COLO668 (cell line): ENCODE measurements around the gene KRT3.
A peak's percentile ranks its signal among the peaks of the same experiment; 100 is the strongest.

ENCODE experiments used
- DNase-seq: peaks from one replicate; lab custom pipeline; 2025; ENCODE audit not compliant: unreplicated experiment; lab: John Stamatoyannopoulos, UW

KRT3 gene

DNA sequence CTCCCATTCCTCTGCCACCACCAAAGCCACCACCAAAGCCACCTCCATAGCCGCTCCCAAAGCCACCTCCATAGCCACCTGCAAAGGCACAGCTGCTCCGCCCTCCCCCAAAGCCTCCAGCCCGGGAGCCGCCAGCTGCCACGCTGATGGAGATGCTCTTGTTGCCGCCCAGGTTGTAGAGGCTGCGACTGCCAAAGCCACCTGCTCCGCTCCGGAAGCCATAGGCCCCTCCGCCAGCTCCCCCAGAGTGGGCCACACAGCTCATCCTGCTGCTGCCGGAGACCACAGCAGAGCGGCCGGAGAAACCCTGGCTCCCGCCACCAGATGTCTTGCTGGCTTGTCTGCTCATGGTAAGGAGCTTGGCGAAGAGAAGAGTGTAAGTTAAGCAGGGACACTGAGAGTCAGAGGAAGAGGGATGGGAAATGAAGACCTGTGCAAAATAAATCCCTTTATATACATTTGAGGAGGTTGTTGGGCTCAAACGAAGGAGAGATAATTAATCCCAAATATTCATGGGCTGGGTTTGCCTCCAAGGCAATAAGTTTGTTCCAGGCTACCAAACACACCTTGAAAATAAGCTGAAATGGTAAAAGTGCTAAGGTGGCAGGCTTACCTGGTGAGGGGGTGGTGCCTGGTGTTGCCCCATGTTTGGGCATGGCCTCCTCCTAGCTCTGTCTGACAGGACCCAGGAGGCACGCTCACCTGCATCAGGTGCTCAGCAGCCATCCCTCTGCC lies at the start of gene KRT3:
TSS of gene KRT3 (minus strand) at position 424 of the 735 bp plus-strand sequence. CDS start at position 349, 75 bp downstream.
- DNase-seq, result peak; percentile 46

DNA sequence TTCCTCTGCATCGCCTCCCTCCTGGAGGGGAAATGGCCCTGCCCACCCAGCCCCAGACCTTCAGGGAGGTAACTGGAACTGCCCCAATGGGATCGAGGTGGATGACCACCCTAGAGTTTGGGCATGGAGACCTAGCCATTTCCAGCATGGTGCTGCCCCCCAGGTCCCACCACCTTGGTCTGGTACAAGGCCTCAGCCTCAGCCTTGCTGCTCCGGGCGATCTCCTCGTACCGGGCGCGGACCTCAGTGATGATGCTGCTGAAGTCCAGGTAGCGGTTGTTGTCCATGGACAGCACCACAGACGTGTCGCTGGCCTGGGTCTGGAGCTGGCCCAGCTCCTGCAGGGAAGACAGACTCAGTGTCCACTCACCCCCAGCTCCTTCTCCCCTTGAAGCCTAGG lies 48.5 kb upstream of the KRT3 start:
- no peak for DNase-seq

DNA sequence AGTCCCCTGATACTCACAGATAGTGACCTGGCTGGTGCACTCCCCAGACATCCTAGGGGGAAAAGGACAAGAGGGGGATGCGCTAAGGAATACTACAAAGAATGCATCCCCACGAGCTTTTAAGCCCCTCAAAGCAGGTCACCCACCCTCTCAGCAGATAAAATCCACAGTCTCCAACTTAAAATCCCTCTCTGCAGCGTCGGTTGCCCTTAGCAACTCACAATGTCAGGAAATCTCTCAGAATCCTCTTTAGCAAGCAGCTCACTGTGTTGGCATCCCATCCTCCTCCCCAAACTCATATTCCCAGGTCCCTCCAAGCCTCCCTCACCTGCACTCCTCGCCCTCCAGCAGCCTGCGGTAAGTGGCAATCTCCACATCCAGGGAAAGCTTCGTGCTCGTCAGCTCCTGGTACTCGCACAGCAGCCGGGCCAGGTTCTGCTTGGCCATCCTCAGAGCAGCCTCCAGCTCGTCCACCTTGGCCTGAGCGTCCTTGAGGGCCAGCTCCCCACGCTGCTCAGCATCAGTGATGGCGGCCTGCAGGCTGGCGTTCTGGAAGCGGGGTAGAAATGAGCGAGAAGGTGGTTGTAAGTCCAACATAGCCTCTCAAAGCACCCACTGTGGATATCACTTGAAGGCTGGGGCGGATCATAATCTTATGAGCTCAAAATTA lies 43.7 kb upstream of the KRT3 start:
- no peak for DNase-seq

DNA sequence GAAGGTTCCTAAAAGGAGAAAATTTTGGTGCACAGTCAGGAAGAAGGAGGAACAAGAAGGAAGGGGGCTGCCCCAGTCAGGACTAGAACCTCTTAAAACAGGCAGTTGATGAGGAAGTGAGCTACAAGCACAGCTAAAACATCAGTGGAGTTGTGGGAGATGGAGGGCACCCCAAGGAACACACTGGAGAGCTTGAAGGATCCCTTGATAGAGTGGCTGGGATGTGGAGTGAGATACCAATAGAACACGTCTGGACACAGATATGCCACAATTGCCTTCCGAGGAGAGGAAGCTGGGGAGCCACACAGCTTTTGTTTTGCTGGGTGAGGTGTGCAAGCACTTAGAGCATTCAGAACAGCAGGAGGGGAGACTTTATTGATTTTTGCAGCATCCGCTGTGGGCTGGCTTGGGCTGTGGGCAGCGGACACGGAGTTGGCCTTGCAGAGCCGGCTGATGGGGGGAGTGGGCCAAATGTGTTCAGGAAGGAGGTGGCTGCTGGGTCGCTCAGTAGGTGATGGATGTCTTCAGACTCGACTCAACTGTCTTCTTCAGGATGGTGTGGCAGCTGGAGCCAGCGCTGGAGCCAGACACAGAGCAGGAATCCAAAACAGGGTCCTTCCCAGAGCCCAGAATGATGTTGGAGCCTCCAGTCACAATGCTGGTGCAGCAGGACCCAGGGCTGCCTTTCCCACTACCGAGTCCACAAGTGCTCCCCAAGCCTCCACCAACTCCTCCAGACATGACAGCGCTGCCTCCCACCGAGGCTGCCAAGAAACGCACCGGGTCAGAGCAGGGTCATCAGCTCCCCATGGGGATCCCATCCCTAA lies 42.9 kb upstream of the KRT3 start:
- DNase-seq, result peak; percentile 10

DNA sequence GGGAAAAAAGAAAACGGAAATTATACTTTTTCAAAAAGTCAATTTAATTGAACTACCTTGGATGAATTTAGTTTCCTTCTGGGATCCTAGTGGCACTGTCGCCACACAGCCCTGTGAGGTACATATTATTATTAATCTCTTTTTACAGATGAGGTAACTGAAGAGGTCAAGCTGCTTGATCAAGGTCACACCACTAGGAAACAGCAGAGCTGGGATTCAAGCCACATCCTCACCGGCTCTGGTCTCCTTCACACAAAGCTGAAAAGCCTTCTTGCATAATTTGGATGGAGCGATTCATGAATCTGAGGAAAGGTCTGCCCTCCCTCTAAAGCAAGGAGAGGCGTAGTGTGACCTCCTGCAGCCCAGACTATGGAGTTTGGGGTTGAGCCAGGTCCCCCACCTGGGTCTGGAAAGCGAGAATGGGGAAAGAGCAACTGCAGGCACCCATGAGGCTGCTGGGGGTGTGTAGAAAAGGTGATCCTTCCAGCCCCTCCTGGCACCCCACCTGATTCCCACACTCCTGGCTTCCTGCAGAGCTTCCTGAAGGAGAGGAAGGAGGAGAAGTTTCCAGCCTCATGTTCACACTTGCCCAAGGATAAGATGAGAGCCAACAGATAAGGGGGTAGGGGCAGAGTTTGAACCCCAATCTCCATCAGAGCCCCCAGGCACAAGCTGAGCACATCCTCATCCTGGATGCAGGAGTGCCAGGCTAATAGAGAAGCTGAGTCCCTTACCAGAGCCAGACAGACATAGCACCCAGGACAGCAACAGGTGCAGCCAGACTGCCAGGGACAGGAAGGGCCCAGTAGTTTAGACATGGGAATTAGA lies 42.1 kb upstream of the KRT3 start:
- no peak for DNase-seq

DNA sequence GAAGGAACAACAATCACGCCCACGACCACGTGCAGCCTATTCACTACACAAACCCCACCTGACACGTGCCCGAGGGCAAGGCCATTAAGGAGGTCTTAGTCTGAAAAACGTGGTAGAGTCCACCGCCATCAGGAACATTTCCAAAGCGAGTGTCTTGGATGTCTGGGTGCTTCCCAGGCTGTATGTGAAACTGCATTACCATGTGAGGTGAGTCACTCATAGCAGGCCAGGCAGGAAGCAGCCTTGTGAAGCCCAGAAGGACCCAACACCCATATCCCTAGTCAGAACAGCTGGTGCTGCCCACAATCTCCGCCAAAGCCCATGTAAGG lies 41.5 kb upstream of the KRT3 start:
- DNase-seq, result no peak

DNA sequence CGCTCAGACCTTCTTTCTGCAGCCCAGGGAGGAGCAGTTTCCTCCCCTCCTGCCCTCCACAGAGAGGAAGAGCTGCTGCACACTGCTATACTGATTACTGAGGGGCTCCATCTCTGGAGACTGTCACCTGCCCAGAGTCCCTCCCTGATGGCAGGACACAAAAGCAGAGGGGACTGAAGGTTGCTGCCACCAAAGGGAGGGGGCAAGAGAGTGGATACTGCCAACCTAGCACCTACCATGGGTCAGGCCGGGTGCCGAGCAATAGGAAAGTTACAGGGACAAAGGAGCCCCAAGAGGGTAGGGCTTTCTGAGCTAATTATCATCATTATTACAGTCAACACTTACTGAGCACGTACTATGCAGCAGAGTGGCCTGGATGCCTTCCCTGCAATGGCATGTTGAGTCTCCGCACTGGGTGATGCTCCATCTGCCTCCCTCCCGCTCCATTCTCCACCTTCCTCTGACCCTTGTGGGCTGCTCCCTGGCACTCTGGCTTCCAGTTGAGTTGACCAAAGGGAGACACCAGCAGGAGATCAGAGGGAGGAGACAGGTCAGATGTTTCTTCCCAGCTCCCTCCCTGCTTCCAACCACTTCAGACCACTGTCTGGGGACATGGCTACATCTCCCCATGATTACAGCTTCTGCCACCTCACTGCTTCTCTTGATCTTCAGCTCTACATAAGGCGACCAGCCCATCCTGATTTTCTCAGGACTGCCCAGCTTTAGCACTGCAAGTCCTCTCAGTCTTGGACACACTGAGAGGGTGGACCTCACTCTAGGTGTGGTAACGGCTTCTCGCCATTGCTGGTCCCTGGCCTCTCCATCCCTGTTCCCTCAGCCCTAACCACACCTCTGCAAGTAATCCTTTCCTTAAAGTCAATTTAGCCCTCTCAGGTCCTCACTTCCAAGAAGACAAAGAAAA lies 40.8 kb upstream of the KRT3 start:
- no peak for DNase-seq

DNA sequence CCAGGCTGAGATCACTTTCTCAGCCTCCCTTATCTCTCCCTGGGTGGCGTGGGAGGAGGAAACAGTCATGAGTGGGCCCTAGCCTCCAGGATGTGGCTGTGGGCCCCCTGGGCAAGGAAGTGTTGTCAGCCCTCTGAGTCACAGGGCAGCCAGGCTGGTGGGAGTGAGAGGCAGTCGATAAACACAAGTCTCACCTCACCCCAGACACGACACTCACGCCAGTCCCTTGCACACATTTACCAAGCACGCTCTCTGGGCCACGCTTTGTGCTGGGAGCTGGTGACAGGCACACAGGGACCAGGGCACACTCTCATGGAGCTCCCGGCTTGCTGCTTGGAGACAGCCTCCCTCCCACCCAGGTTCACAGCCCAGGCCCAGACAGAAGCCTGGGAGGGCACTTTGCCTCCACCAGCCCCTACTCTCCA lies 40.1 kb upstream of the KRT3 start:
- no peak for DNase-seq

DNA sequence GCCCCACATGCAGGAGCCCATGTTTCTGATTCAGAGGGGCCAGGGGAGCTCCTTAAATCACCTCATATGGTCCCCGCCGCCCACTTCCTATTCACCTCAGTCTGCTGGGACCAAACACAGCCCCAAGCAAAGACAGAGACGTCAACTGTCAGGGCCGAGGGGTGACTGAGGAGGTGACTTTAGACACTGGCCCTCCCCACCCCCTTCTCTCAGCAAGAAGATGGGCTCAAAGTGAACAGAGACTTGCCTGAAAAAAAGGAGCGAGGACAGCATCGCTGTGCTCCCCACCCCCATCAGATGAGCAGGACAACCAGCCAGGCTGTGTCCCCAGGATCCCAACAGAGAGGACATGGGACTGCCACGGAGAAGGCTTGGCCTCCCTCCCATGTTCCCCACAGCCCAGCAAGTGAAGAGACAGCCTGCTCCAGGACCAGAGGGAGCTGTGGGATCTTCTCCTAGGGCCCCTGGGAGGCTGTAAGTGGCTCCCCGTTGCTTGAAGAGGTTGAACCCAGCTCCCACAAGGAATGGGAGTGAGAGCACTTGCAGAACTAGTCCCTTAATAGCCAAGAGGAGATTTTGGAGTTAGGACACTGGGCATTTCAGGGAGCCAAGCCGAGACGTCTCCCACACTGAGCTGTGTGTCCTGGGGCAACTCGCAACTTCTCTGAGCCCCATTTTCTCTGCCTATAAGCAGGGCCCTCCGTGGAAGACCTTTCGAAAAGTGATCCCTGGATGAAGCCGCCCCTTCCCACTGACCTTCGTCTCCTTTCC lies 39.5 kb upstream of the KRT3 start:
- DNase-seq, result no peak

DNA sequence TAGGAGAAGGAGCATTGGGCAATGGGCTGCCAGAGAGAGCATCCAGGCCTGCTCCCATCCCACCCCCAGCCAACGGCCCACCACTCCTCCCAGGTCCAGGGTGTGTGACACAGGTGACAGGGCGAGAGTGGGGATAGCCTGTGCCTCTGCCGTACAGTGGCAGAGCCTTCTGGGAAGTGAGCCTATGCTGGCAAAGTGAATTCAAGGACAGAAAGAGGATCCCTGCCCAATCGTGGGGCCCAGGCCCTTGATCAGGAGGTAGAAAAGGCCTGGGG lies 38.7 kb upstream of the KRT3 start:
- DNase-seq, result no peak

DNA sequence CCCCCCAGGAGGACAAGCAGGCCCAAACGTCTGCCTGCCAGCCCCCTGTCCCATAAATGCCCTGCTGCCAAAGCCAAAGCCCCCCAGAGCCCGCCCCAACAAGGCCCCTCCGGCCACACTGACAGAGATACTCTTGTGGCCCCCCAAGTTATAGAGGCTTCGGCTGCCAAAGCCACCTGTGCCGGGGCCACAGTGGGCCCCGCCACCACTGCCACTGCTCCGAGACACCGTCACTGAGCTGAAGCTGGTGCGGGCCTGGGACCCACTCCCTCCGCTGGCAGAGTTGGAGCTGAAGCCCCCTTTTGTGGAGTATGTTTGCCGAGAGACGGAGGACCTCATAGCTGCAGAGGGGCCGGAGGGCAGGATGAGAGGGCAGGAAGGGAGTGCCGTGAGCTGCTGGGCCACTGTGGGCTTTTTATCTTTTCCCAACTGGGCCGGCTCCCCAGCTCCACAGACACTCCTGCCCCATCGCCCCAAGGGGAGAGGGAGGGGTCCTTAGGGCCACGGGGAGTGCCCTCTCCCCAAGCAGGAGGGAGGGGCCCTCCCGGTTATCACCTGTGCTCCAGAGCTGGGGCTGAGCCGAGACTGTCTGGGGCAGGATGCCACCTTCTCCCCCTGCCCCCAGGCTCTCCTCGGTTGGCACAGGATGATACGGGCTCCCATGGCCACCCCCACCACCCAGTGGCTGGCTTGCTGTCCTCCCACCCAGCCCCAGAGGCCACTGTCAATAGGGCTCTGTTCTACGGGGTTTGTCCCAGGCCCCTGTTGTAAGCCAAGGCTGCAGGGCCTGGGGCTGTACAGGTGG lies 38.2 kb upstream of the KRT3 start, which contains the start of gene KRT79:
TSS of gene KRT79 (minus strand) at position 390 of the 805 bp plus-strand sequence. CDS start at position 339, 51 bp downstream.
- no peak for DNase-seq

DNA sequence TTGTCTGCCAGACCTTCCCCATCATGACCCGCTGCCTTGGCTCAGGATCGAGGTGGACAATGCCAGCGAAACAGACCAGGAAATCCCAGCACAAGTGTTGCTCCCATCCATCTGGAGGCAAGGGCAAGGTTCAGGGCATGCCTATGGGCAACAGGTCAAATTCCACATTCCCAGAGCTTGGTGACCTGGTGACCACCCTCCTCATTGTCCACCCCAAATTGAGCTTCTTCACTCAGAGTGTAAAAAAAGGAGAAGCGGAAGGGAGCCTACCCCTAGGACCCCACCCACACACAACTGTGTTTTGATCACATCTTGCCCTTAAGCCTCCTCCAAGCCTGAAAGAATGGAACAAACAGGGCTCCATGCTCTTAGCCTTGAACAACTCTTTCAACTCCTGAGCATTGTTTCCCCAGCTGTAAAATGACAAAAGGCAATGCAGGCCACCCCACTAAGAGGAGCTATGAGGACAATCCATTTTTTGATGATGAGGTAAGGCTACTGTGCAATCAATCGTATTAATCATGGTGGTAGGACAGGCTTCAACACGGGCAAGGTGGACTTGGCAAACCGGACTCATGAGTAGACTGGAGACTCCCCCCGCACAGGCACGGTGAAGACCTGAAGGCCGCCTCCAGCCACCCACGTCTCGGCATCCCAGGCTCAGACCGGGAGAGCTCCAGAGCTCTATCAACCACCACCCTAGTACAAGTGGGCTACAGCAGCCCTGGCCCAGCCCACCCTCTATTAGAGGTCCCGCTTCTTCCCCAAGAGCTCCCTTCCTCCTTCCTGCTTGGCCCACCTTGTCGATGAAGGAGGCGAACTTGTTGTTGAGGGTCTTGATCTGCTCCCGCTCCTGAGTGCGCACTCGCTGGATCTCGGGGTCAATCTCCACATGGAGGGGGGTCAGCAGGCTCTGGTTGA lies 37.3 kb upstream of the KRT3 start:
- no peak for DNase-seq

DNA sequence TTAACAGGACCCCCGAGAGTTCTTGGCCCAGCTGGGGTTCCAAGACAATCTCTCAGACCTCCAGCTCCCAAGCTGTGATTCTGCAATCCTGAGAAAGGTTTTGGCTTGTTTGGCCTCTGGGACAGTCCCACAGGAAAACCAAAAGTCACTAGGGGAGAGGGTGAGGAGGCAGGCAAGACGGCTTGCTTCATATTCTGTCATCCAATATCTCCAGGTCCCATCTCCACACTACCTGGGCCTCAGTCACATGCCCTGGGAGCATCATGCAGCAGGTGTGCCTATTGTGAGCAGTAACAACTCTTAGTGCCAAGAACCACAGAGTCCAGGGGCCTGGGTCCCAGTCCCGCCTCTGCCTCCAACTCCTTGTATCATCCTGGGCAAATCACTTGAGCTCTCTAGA lies 36.5 kb upstream of the KRT3 start:
- DNase-seq, result no peak

DNA sequence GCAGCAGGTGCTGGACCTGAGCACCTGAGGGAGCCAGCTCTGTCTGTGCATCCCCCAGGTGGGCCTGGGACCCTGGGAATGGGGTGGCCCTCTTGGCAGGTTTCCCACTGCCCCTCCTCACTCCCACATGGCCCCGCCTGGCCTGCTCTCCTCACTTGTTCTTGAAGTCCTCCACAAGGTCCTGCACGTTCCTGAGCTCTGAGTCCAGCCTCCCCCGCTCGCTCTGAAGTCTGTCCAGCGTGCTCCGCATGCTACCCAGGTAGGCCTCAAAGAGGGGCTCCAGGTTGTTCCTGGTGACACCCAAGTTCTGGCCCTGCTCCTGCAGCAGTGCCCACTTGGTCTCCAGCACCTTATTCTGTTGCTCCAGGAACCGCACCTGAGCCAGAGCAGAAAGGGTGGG lies 35.3 kb upstream of the KRT3 start:
- DNase-seq, result no peak

DNA sequence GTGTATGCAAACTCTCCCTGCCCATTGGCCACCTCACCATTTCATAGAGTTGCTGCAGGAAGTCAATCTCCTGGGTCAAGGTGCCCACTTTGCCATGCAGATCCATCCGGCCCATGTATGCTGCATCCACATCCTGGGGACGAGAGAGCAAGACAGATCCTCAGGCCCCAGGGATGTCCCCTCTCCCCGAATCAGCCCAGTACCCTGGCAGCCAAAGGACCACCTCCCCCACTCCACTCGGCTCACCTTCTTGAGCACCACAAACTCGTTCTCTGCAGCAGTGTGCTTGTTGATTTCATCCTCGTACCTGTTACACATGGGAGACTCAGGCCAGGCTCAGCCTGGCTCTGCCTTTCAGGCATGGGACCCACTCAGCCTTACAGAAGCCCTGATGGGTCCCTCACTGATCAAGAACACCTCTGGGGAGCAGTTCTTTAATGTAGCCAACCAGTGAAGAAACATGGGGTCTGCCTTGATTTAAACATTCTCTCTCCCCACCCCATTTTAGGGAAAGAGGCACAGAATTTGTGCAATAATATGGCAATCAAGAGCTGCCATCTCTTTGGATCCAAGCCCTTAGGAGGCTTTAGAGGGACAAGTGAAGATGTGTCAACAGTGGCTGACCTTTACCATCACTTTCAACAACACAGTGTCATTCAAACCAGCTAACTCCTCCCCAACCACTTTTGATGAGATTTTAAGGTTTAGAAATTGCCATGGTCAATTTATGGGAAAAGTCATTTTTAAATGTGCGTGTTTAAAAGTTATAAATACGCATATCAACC lies 34.3 kb upstream of the KRT3 start:
- DNase-seq, result no peak

DNA sequence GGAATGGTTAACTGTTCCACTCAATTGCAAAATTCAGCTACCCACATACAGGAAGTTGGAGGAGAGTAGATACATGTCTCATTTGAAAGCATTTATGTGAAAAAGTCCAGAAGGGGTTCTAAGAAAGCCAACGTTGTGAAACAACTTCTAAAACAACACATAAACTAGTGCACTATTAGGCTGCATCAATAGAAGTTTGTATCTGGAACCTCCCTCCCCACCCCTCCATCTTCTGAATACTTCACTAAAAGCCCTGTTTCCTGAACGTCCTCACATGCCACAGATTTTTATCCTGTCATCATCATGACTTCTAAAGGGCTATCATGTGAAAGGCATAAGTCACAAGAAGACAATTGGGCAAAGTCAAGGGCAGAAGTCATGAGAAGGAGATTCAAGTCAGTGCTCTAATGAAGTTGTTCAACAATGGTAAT lies 32.7 kb upstream of the KRT3 start:
- no peak for DNase-seq

DNA sequence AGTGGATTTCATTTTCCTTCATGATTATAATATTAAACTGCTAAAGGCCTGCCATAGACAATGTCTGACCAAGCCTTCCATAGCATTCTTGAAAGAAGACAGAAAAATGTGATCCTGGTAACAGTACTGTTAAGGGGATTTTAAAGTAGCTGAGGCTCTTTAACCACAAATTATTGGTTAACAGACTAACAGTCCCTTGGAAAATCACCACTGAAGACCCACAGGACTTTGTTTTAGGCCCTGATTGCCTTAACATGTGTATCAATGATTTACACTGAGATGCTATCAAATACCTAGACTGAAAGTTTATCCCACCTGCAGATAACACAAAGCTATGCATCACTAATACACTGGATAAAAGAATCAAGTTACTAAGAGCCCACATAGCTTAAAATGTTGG lies 32.2 kb upstream of the KRT3 start:
- no peak for DNase-seq
